Keratinocyte (primary cell): ENCODE data around the gene MDK. TPM values are rescaled to one million over a fixed set of nuclear protein-coding genes. Genes with fewer than 3 reads are reported as not detected.

Experiments
- DNase-seq: peaks from one replicate; pipeline ENCODE4 v3.0.0-alpha.2; 2011; ENCODE audit warnings: low read depth, missing footprints, low spot score
- FAIRE-seq: peaks from 2 replicates; lab custom pipeline; 2011; peaks lifted over from hg19 to GRCh38; lab: Jason Lieb, UNC
- H2AFZ ChIP-seq: 2 replicates; pipeline ENCODE4 v1.6.0; 2012; ENCODE audit warnings: low read length, control low read depth, inconsistent platforms; ENCODE audit not compliant: control insufficient read depth
- H3K27ac ChIP-seq: 2 replicates; pipeline ENCODE4 v1.5.1; 2011; ENCODE audit warnings: low read length; ENCODE audit not compliant: control insufficient read depth, insufficient read depth
- H3K27me3 ChIP-seq: 3 replicates; pipeline ENCODE4 v1.6.0; 2011; ENCODE audit warnings: low read length; ENCODE audit not compliant: control insufficient read depth, insufficient read depth; ENCODE audit errors: extremely low read depth
- H3K36me3 ChIP-seq, 2 experiments: 2 replicates in 1 of 2; 3 replicates in 1 of 2; pipeline ENCODE4 v1.5.1; 2011; ENCODE audit warnings: low read length in 2 of 2, mild to moderate bottlenecking in 1 of 2; ENCODE audit not compliant: control insufficient read depth in 2 of 2, insufficient read depth in 2 of 2; ENCODE audit errors: extremely low read depth in 1 of 2
- H3K4me1 ChIP-seq: 3 replicates; pipeline ENCODE4 v1.5.1; 2011; ENCODE audit warnings: low read length; ENCODE audit not compliant: control insufficient read depth, insufficient read depth; ENCODE audit errors: extremely low read depth
- H3K4me2 ChIP-seq: 3 replicates; pipeline ENCODE4 v1.6.0; 2011; ENCODE audit warnings: low read depth, low read length; ENCODE audit not compliant: control insufficient read depth, insufficient read depth; ENCODE audit errors: extremely low read depth
- H3K4me3 ChIP-seq, 3 experiments: fragments of 200-600 bp in 1 of 3; sonication (generic) in 1 of 3; 2 replicates in 2 of 3; 3 replicates in 1 of 3; pipeline ENCODE4 v1.5.1; 2011 to 2016; ENCODE audit warnings: low read length in 3 of 3, mild to moderate bottlenecking in 3 of 3, control low read depth in 2 of 3, inconsistent platforms in 1 of 3, low read depth in 1 of 3, mixed read lengths in 1 of 3, mixed run types in 1 of 3, moderate library complexity in 1 of 3; ENCODE audit not compliant: control insufficient read depth in 2 of 3, insufficient read depth in 2 of 3; ENCODE audit errors: extremely low read depth in 1 of 3
- H3K79me2 ChIP-seq: 2 replicates; pipeline ENCODE4 v1.6.0; 2012; ENCODE audit warnings: low read length; ENCODE audit not compliant: control insufficient read depth, insufficient read depth
- H3K9ac ChIP-seq: 3 replicates; pipeline ENCODE4 v1.6.0; 2011; ENCODE audit warnings: low read length; ENCODE audit not compliant: control insufficient read depth, insufficient read depth; ENCODE audit errors: extremely low read depth
- H3K9me1 ChIP-seq: 3 replicates; pipeline ENCODE4 v1.6.0; 2011; ENCODE audit warnings: low read length; ENCODE audit not compliant: control insufficient read depth, insufficient read depth; ENCODE audit errors: extremely low read depth
- H3K9me3 ChIP-seq: 2 replicates; pipeline ENCODE4 v1.5.1; 2012; ENCODE audit warnings: low read depth, low read length; ENCODE audit not compliant: control insufficient read depth
- H4K20me1 ChIP-seq: 3 replicates; pipeline ENCODE4 v1.6.0; 2011; ENCODE audit warnings: low read length; ENCODE audit not compliant: control insufficient read depth, insufficient read depth; ENCODE audit errors: extremely low read depth
- CTCF ChIP-seq, 3 experiments: IDR thresholded peaks in 1 of 3; conservative IDR thresholded peaks in 1 of 3; optimal IDR thresholded peaks in 1 of 3; 2 replicates in 2 of 3; 3 replicates in 1 of 3; pipeline versions ENCODE3 to v1.5.1; 2011; ENCODE audit warnings: low read length in 3 of 3, mild to moderate bottlenecking in 3 of 3, moderate library complexity in 2 of 3, control low read depth in 1 of 3, inconsistent platforms in 1 of 3; ENCODE audit not compliant: insufficient read depth in 2 of 3; ENCODE audit errors: extremely low read depth in 1 of 3
- EZH2 ChIP-seq: IDR thresholded peaks from one replicate; pipeline ENCODE4 v1.6.1; 2012; ENCODE audit warnings: inconsistent platforms, mild to moderate bottlenecking, low read length, moderate library complexity
- dilution Hi-C: fragments of 300-500 bp; cut with MboI; formaldehyde crosslinking; loops from one replicate; pipeline ENCODE4 v1.7.0; 2020; ENCODE audit warnings: low sequenced_read_pairs; ENCODE audit not compliant: extremely low pct_ligation_motif_present
- polyA plus RNA-seq, 5 experiments: library from polyadenylated mRNA; depleted of rRNA in 3 of 5; stranded (reverse) in 3 of 5; stranded (forward) in 1 of 5; unstranded in 1 of 5; fragments of >200 nt; gene quantifications; 1 replicate in 1 of 5; 2 replicates in 3 of 5; 3 replicates in 1 of 5; pipeline versions ENCODE4 v1.2.1 to v1.2.3, GENCODE V29; 2011 to 2012; ENCODE audit warnings: missing spikeins in 2 of 5, low read depth in 1 of 5, low replicate concordance in 1 of 5

MDK gene
- polyA plus RNA-seq, 1 donor (not counting 4 experiments of a cell fraction or from before 2014, with no cell fraction given), result 5.4 TPM

- Histone ChIP-seq H3K4me1 (peaks cover 11% of the 10 kb centered on the region), H4K20me1 (no peaks in the 10 kb centered on the region), H3K79me2 (no peaks in the 10 kb centered on the region), H3K9ac (no peak overlapping the region), H3K36me3 (no peaks in the 10 kb centered on the region), H3K9me3 (no peaks in the 10 kb centered on the region), H3K27ac (no peak overlapping the region), H3K9me1 (no peaks in the 10 kb centered on the region), H3K27me3 (peaks cover 51% of the 10 kb centered on the region), H3K4me3 (no peak overlapping the region), H2AFZ (no peak overlapping the region), H3K4me2 (no peak overlapping the region)
- FAIRE-seq (no peak), DNase-seq (no peak)
- dilution Hi-C loops, result no loop called here
- TF ChIP-seq EZH2 (no peak), CTCF (optimal IDR thresholded peaks at IDR 0.05 in 1 of 3, IDR thresholded peaks at IDR 0.05 in 1 of 3, conservative IDR thresholded peaks at IDR 0.05 in 1 of 3; ENCODE audit: extremely low read depth in 1 of 3, insufficient read depth in 2 of 3, low read length in 3 of 3) (no peak)
Measured at GRCh38 chr11:46334211-46334610, 47.3 kb upstream of the MDK start.

- Histone ChIP-seq H3K27me3 (peaks cover 40% of the 10 kb centered on the region), H3K79me2 (no peaks in the 10 kb centered on the region), H3K9ac (no peak overlapping the region), H3K9me3 (no peaks in the 10 kb centered on the region), H3K4me1 (peaks cover 12% of the 10 kb centered on the region), H3K4me2 (no peak overlapping the region), H3K4me3 (no peak overlapping the region), H4K20me1 (no peaks in the 10 kb centered on the region), H3K9me1 (no peaks in the 10 kb centered on the region), H3K36me3 (no peaks in the 10 kb centered on the region), H3K27ac (no peak overlapping the region), H2AFZ (no peak overlapping the region)
- no peak for TF ChIP-seq CTCF (optimal IDR thresholded peaks at IDR 0.05 in 1 of 3, IDR thresholded peaks at IDR 0.05 in 1 of 3, conservative IDR thresholded peaks at IDR 0.05 in 1 of 3; ENCODE audit: extremely low read depth in 1 of 3, insufficient read depth in 2 of 3, low read length in 3 of 3)
- TF ChIP-seq EZH2, result no peak
- FAIRE-seq, result no peak
- no peak for DNase-seq
- dilution Hi-C loops, result no loop called here
Measured at GRCh38 chr11:46335271-46335670, 46.2 kb upstream of the MDK start.
